H1 (cell line): ENCODE measurements around the gene ARHGAP24. TPM values are rescaled to one million over a fixed set of nuclear protein-coding genes. Genes with fewer than 3 reads are reported as not detected.

Source experiments
- BRCA1 ChIP-seq: IDR thresholded peaks from 2 replicates; pipeline ENCODE4 v1.6.1; 2012; ENCODE audit warnings: low read depth, low read length, improper control_type of control experiment
- CREB1 ChIP-seq: IDR thresholded peaks from 2 replicates; pipeline ENCODE4 v1.6.1; 2012; ENCODE audit warnings: inconsistent platforms
- CTCF ChIP-seq, 3 experiments: IDR thresholded peaks; 1 replicate in 2 of 3; 2 replicates in 1 of 3; pipeline versions ENCODE4 v1.5.1 to v1.6.1; 2011; ENCODE audit warnings: low read length in 3 of 3, mild to moderate bottlenecking in 3 of 3, inconsistent platforms in 2 of 3, low read depth in 1 of 3, moderate library complexity in 1 of 3; ENCODE audit not compliant: insufficient read depth in 1 of 3; ENCODE audit errors: control extremely low read depth in 1 of 3
- EGR1 ChIP-seq: IDR thresholded peaks from 2 replicates; pipeline ENCODE4 v1.6.1; 2011; ENCODE audit warnings: low read depth, low read length, borderline replicate concordance
- FOSL1 ChIP-seq: IDR thresholded peaks from 2 replicates; pipeline ENCODE4 v1.6.1; 2011; ENCODE audit warnings: mild to moderate bottlenecking, low read depth, low read length, moderate library complexity; ENCODE audit not compliant: insufficient read depth
- GTF2F1 ChIP-seq: IDR thresholded peaks from 2 replicates; pipeline ENCODE4 v1.6.1; 2012; ENCODE audit warnings: low read depth, low read length, improper control_type of control experiment, borderline replicate concordance
- SUZ12 ChIP-seq: fragments of 200-600 bp; sonication (generic); IDR thresholded peaks from 2 replicates; pipeline ENCODE4 v1.6.1; 2012; ENCODE audit warnings: mild to moderate bottlenecking, inconsistent platforms, low read length, moderate library complexity, mixed read lengths
- polyA plus RNA-seq, 7 experiments: library from polyadenylated mRNA; depleted of rRNA in 3 of 7; stranded (reverse) in 5 of 7; unstranded in 2 of 7; fragments of >200 nt in 5 of 7; fragments of 200-250 nt in 2 of 7; gene quantifications; 1 replicate in 5 of 7; 2 replicates in 1 of 7; 4 replicates in 1 of 7; pipeline versions ENCODE4 v1.2.1 to v1.2.3, GENCODE V29; 2011 to 2013; ENCODE audit warnings: missing spikeins in 2 of 7, mixed read lengths in 2 of 7
- total RNA-seq: library from RNA; stranded (reverse); fragmentation: NEBNext Ultra II Directional; extraction: Animal tissue kit (Norgen Biotek cat#: 25700); gene quantifications from 2 replicates; pipeline ENCODE4 v1.2.1, GENCODE V29; 2021

The ARHGAP24 gene
- total and polyA plus RNA-seq, 2 of the 8 experiments (the other 6 are each of a cell fraction or from before 2014, with no cell fraction given) = 0.08 to 0.50 TPM

DNA sequence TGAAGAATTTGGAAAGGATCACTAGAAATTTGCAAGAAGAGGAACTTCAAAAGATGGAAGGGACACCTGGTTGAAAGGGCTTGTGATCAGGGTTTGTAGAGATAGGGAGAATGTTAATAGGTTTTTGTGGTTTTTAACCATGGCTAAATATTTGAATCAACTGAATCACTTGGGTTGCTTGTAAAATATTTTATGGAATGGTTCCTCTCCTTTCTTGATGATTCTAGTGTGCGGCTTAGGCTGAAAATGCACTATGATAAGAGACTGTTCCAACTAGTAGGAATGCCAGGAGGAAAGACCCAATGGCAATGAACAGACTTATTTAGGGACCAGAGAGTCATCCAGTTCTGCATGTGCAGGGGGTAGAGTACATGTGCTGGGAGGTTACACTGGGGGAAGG is 408.2 kb downstream of the ARHGAP24 start (continued):
- TF ChIP-seq CTCF (IDR thresholded peaks at IDR 0.05; ENCODE audit: control extremely low read depth in 1 of 3, insufficient read depth in 1 of 3, low read depth in 1 of 3, low read length in 3 of 3) = no peak
- TF ChIP-seq CREB1 = no peak
- no peak for TF ChIP-seq SUZ12
- no peak for TF ChIP-seq GTF2F1
- no peak for TF ChIP-seq BRCA1
- TF ChIP-seq EGR1 = no peak
- TF ChIP-seq FOSL1 = no peak
